H1 (cell line): Measurements from ENCODE around the gene PRKAR1B. TPM values are rescaled to one million over a fixed set of nuclear protein-coding genes. Genes with fewer than 3 reads are reported as not detected.

Experiments
- PHF8 ChIP-seq: fragments of 200-600 bp; sonication (generic); conservative IDR thresholded peaks from 2 replicates; pipeline ENCODE4 v1.7.1; 2012; ENCODE audit warnings: low read depth, mild to moderate bottlenecking, inconsistent platforms, low read length, moderate library complexity
- POLR2A ChIP-seq, 2 experiments: IDR thresholded peaks; 1 replicate in 1 of 2; 2 replicates in 1 of 2; pipeline ENCODE4 v1.6.1; 2011; ENCODE audit warnings: low read depth in 2 of 2, low read length in 2 of 2, mild to moderate bottlenecking in 2 of 2; ENCODE audit errors: control extremely low read depth in 1 of 2
- polyA plus RNA-seq, 7 experiments: library from polyadenylated mRNA; depleted of rRNA in 3 of 7; stranded (reverse) in 5 of 7; unstranded in 2 of 7; fragments of >200 nt in 5 of 7; fragments of 200-250 nt in 2 of 7; gene quantifications; 1 replicate in 5 of 7; 2 replicates in 1 of 7; 4 replicates in 1 of 7; pipeline versions ENCODE4 v1.2.1 to v1.2.3, GENCODE V29; 2011 to 2013; ENCODE audit warnings: missing spikeins in 2 of 7, mixed read lengths in 2 of 7
- total RNA-seq: library from RNA; stranded (reverse); fragmentation: NEBNext Ultra II Directional; extraction: Animal tissue kit (Norgen Biotek cat#: 25700); gene quantifications from 2 replicates; pipeline ENCODE4 v1.2.1, GENCODE V29; 2021

PRKAR1B gene
- total and polyA plus RNA-seq, 2 of the 8 experiments (the other 6 are each of a cell fraction or from before 2014, with no cell fraction given) = 12.3 to 55.7 TPM

- TF ChIP-seq POLR2A (IDR thresholded peaks at IDR 0.05; ENCODE audit: control extremely low read depth in 1 of 2, low read depth in 2 of 2, low read length in 2 of 2) (no peak), PHF8 (no peak)
Measured at GRCh38 chr7:662576-662975, 64.5 kb downstream of the PRKAR1B start (continued).
